Fibroblast of skin of left quadriceps (primary cell): ENCODE results near the gene SLC9A7.

Experiments
- DNase-seq, 2 experiments: peaks; one replicate each; pipeline ENCODE4 v3.0.0-alpha.2; 2013; ENCODE audit warnings: low read depth in 2 of 2

The SLC9A7 gene

DNA sequence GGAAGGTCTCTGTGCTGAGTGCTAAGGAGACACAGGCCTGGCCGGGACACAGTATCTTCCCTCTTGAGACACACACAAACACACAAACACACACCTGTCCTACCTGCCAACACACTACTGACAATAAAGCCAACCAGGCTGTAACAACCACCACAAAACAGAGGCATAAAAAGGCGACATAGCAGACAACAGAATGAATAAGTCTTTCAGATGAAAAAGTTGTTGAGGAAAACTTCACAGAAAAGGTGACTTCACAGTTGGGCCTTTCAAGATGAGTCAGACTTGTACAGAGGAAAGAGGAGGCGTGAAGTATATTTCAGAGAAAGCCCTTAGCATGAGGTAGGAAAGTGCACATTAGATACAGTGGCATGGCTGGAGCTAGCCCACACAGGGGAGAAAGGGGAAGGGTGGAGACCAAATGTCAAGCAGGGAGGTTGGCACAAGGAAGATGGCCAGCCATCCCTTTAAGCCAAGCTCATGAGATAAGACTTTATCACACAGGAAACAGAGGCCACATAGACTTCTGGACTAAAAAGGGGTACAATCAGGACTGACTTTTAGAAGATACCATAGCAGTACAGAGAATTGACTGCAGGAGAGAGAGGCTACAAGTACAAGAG, 54.0 kb downstream of the SLC9A7 start:
- DNase-seq: no peak

GRCh38 chrX:46703980-46704379, 54.9 kb downstream of the SLC9A7 start:
- DNase-seq: no peak

GRCh38 chrX:46698691-46699090, 60.2 kb downstream of the SLC9A7 start:
- no peak for DNase-seq

DNA sequence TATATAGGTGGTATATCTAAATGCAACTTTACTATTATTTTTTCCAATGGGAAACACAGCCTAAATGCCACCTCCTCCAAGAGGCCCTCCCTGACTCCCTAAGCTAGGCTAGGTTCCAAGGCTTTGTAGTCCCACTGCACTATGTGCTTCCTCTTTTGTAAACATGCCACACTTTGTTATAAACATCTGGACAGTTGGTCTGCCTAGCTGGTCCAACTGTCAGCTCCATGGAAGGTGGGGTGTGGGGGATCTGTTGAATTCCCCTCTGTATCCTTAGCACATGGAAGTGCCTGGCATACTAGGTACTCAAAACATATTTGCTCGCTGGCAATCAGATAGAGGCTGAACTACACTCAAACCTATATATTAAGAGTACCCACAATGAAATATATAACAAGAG, 63.4 kb downstream of the SLC9A7 start:
- no peak for DNase-seq

GRCh38 chrX:46694549-46694948, 64.4 kb downstream of the SLC9A7 start:
- no peak for DNase-seq

- DNase-seq: no peak
These were observed 65.8 kb downstream of the SLC9A7 start for GRCh38 chrX:46693149-46693548.

- DNase-seq: no peak
These were observed 68.1 kb downstream of the SLC9A7 start for GRCh38 chrX:46690818-46691217.

- no peak for DNase-seq
These were observed 71.3 kb downstream of the SLC9A7 start for GRCh38 chrX:46687619-46688018.

- DNase-seq: peak; percentile 38 to 44
These were observed 72.8 kb downstream of the SLC9A7 start for GRCh38 chrX:46686003-46686645.

- DNase-seq: no peak
These were observed 75.9 kb downstream of the SLC9A7 start for GRCh38 chrX:46683048-46683447.

- no peak for DNase-seq
These were observed 77.1 kb downstream of the SLC9A7 start for GRCh38 chrX:46681849-46682248.

DNA sequence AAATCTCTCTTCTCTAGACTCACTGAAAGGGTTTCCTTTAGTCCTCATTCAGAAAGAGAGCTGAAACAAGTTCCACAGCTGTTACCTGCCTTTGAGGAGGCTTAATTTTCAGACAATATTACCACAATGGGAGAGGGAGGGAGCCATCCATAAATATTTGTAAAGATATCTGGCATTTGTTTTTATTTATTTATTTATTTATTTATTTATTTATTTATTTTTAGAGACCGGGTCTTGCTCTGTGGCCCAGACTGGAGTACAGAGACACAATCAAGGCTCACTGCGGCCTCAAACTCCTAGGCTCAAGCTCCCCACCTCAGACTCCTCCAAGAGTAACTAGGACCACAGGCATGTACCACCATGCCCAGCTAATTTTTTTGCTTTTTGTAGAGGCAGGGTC, 80.7 kb downstream of the SLC9A7 start:
- no peak for DNase-seq

DNA sequence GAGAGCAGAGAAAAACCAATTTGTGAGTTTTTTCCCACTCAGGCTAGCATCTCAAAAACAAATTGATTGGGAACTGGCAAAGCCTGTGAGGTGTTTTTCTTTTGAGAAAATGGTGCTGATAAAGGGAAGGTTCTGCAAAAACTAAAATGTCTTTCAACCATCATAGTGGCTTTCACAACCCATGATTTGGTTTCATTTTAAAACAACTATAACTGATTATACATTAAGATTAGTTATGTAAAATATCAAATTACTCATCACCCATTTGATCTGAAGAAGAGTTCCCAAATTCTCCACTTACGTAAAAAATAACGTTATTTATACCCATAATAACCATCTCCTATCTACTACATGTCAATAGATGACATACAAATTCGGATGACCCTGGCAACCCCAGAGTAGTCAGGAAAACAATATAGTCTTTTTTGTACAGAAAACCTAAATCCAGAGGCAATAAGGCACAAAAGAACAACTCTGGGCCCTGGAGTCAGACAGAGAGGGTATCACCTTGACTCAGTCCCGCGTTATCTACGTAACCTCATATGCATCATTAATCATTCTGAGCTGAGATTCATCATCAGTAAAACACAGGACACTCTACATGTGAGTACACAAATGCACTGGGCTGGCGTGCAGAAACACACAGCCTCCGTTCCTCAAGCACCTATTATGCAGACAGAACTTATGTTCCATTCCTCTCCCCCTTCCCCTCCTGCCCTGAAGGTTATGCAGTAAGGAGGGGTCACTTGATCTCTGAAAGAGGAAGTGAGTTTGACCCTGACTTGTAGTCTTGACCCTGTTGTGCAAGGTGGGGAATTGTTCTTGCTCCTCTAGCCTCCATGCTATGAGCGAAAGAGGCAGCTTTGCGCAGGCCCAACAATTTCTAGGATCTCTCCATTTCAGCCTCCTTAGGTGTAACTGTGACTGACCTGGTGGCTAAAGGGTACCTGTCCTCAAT, 82.2 kb downstream of the SLC9A7 start:
- no peak for DNase-seq

DNA sequence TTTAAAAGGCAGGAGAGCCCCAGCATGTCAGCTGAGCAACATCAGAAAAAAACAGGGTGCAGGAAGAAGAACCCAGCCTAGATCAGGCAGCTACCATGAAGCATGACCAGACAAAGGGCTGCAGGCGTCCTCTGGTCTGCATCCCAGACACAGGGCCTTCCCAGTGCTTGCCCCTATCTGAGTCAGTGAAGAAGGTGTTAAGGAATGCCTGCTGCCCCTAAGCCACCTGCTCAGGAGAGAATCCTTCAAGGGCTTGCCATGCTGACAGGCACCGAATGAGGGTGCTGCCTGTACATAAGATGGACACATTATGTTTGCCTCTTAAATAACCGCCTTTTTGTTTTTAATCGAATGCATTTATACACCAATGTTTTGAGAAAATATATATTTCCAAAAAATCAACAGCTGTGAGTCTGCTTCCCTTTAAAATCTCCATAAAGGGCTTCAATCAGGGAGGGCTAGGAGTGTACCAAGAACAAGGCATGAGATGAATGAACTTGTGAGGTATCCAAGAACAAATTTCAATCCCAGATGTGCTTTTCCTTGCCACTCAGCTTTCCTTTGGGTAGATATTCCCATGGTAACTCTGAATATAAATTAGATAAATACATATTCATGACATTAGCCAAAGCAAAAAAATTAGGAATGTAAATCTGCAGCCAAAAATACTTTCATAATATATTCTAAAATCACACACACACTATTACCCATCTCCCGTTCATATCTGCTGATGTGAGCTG, 85.1 kb downstream of the SLC9A7 start:
- DNase-seq: no peak

- no peak for DNase-seq
These were observed 88.6 kb downstream of the SLC9A7 start for GRCh38 chrX:46670316-46670715.

DNA sequence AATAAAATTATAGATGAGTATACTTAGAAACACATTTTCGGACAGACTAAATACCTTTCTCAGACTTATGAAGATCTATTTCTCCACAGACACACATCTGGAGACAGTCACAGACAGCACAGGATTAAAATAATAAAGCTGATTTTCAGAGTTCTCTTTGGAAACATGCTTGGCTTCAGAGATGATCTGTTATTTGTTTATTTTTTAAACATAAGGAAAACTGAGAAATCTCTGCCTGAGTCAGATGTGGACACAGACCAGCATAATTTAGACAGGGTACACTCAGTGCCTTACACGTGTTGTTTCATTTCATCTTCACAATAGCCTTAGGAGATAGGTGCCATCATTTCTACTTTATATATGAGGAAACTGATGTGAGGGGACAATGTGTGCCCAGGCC, 92.1 kb downstream of the SLC9A7 start:
- no peak for DNase-seq

DNA sequence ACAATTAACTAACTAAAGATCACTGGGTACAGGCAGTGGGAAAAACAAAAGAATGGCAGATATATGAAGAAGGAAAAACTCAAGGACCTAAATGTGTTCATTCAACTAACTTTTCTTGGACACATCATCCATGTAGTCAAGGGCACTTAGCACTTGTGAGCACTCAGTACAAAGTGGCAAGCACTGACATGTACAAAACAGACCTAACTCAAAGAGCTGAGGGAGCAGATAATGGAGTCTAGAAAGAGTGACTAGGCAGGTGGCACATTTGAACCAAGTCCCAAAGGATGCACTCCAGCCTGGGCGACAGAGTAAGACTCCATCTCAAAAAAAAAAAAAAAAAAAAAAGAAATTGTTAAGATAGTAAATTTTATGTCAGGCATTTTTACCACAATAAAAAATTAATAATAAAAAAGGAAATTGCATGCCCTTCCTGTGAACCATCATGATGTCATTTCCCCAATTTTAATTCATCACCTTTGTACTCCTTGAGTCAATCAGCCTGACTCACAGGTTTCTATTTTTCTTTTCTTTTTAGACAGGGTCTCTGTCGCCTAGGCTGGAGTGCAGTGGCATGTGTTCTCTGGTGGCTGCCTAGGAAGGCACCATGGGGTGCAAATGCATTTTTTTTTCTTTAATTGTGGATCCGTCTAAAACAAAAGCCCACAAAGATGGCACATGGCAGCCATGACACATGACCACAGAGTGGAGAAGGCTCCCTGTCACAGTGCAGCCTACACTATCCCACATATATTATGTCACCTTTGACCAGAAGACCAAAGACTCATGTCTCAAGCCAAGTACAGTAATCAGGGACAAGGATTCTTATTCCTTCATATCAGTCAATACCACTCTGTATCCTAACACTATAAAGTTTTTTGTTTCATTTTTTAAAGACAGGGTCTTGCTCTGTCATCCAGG, 93.4 kb downstream of the SLC9A7 start:
- DNase-seq: no peak

DNA sequence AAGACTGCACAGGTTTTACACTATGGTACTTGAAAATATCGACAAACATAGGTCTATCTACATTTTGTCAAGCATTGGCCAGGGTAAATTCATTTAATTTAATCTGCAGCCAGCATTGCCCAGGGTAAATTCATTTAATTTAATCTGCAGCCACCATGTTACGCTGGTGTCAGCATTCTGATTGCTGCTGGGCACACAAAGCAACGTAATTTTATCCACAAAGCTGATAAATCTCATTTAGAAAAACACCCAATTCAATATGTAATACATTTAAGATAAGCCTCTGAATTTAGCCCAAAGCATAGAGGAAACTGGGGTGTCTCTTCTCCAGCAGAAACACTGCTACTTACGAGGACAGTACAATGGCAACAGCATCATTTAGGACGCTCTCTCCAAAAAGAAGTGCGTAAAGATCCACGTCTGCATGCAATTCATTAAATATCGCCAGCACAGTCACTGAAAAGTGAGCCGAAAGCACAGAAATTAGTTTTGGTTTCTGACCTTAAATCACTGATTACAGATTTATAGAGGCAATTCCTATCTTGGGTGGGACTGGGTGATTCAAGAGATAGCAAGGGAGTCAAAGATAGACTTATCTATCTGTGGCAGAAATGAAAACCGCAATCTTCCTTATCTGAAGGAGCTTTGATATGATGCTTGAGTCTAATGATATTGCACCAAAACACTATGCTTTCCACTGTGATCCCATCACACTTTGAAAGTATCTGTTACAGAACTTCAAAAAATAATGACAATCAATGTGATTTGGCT, 96.5 kb downstream of the SLC9A7 start:
- DNase-seq: no peak

GRCh38 chrX:46653482-46653881, 105.4 kb downstream of the SLC9A7 start:
- DNase-seq: no peak
